PC-9 (cell line): ENCODE results near the gene SYPL1. TPM values are rescaled to one million over a fixed set of nuclear protein-coding genes. Genes with fewer than 3 reads are reported as not detected.

Source experiments
- BruUV-seq: library from RNA; stranded (reverse); fragments of 400-500 nt; replicated peaks from 2 replicates; lab custom pipeline; 2021; lab: Mats Ljungman, UMichigan
- CTCF ChIA-PET: fragments of 300-600 bp; sonication (Branson Sonifier 250); formaldehyde crosslinking; loops from one replicate; lab custom pipeline; 2022; ENCODE audit warnings: antibody characterized with exemption; lab: Charles Lee
- POLR2A ChIA-PET: fragments of 300-600 bp; sonication (Branson Sonifier 250); formaldehyde crosslinking; loops from one replicate; lab custom pipeline; 2022; ENCODE audit warnings: antibody characterized with exemption; ENCODE audit not compliant: unreplicated experiment; lab: Charles Lee
- DNase-seq, 2 experiments: peaks; one replicate each; pipeline versions ENCODE4 v3.0.0 to v3.0.0-alpha.2; 2015 to 2022; ENCODE audit warnings: mixed read lengths in 1 of 2
- H2AFZ ChIP-seq: fragments of 200-600 bp; sonication (generic); 2 replicates; pipeline ENCODE4 v1.8.1; 2017; ENCODE audit warnings: antibody characterized with exemption
- H3F3A ChIP-seq: fragments of 200-600 bp; sonication (generic); 2 replicates; pipeline ENCODE4 v1.8.1; 2017; ENCODE audit warnings: antibody characterized with exemption, mild to moderate bottlenecking, low read depth; ENCODE audit not compliant: insufficient read depth
- H3K27ac ChIP-seq: fragments of 200-600 bp; sonication (generic); 2 replicates; pipeline ENCODE4 v1.6.1; 2016; ENCODE audit warnings: mixed run types
- H3K27me3 ChIP-seq: fragments of 200-600 bp; sonication (generic); 2 replicates; pipeline ENCODE4 v1.6.1; 2016; ENCODE audit warnings: low read depth, mixed run types; ENCODE audit not compliant: insufficient read depth
- H3K36me3 ChIP-seq: fragments of 200-600 bp; sonication (generic); 2 replicates; pipeline ENCODE4 v1.6.1; 2016; ENCODE audit warnings: low read depth, mixed run types
- H3K4me1 ChIP-seq: fragments of 200-600 bp; sonication (generic); replicated peaks from 2 replicates; pipeline ENCODE4 v1.6.1; 2016; ENCODE audit warnings: mixed run types; ENCODE audit not compliant: insufficient read depth
- H3K4me2 ChIP-seq: fragments of 200-600 bp; sonication (generic); 2 replicates; pipeline ENCODE4 v1.6.1; 2017; ENCODE audit warnings: mixed run types
- H3K4me3 ChIP-seq: fragments of 200-600 bp; sonication (generic); 2 replicates; pipeline ENCODE4 v1.6.1; 2016; ENCODE audit warnings: mixed run types
- H3K79me2 ChIP-seq: fragments of 200-600 bp; sonication (generic); 2 replicates; pipeline ENCODE4 v1.6.1; 2017; ENCODE audit warnings: low read depth, mixed run types
- H3K9me2 ChIP-seq: fragments of 200-600 bp; sonication (generic); 2 replicates; pipeline ENCODE4 v1.8.1; 2017; ENCODE audit warnings: mild to moderate bottlenecking; ENCODE audit not compliant: insufficient read depth
- H3K9me3 ChIP-seq: fragments of 200-600 bp; sonication (generic); 2 replicates; pipeline ENCODE4 v1.8.1; 2016; ENCODE audit warnings: low read depth; ENCODE audit not compliant: insufficient read depth
- H4K20me1 ChIP-seq: fragments of 200-600 bp; sonication (generic); 2 replicates; pipeline ENCODE4 v1.8.1; 2017; ENCODE audit not compliant: insufficient read depth
- EZH2 ChIP-seq: fragments of 200-600 bp; sonication (generic); IDR thresholded peaks from 2 replicates; pipeline ENCODE4 v1.8.0; 2017; ENCODE audit warnings: antibody characterized with exemption, low read depth
- intact Hi-C: fragments of 100-400 bp; cut with micrococcal nuclease; formaldehyde crosslinking; loops from one replicate; pipeline ENCODE4 v1.10.0; 2022; ENCODE audit not compliant: unreplicated experiment
- total RNA-seq: library from RNA; stranded (reverse); gene quantifications from 2 replicates; pipeline ENCODE4 v1.2.3, GENCODE V29; 2021
- TF ChIP-seq, protein P1 (sequence below): fragments of 200-600 bp; sonication (generic); conservative IDR thresholded peaks from 2 replicates; pipeline ENCODE4 v1.6.1; 2017; ENCODE audit warnings: mixed run types, antibody characterized with exemption, mild to moderate bottlenecking, moderate library complexity

The SYPL1 gene
- total RNA-seq, 1 experiment from 2014 or later, result 102 TPM

DNA sequence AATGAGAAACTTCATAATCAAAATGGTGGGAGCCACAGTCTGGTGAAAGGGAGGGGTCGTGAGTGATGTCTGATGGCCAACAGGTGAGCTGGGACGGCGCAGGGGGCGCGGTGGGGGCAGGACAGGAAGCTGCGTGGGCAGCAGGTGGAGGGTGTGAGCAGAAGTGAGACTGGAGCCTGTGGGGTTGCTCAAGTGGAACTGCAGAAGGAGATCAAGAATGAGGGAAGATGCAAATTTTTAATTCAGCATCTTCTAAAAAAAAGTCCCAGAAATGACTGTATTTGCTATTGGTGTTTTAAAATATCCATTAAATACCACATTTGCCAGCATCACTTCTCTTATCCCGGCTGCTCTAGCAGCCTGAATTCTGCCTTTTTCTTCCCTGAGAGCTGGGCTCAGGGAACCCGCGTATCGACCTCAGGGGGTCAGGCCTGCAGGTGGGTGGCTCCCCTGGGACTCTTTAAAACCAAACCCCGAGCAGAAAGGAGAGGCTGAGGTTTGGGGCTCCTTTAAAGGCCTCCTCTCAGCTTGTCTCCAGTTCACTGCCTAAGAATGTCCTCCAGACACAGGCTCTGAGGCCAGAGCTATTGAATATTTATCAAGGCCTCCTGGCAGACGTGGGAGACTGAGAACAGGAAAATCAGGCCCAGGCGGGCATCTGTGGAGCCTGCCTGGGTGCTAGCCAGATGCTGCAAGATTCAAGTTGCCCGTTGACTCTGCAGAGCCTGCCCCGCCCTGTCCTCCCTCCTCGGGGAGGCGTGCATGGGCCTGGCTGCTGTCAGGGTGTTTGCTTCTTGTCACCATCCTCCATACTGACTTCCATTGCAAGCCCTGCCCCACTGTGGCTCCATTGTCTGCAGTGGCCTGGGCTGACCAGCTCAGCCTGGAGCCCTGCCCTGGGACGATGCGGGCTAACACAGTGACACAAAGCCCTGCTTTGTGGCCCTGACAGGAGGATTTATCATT, 53.9 kb downstream of the SYPL1 start:
- no TSS peak for BruUV-seq
- H3K4me1 ChIP-seq, result peaks cover 58% of the 10 kb centered on the region

DNA sequence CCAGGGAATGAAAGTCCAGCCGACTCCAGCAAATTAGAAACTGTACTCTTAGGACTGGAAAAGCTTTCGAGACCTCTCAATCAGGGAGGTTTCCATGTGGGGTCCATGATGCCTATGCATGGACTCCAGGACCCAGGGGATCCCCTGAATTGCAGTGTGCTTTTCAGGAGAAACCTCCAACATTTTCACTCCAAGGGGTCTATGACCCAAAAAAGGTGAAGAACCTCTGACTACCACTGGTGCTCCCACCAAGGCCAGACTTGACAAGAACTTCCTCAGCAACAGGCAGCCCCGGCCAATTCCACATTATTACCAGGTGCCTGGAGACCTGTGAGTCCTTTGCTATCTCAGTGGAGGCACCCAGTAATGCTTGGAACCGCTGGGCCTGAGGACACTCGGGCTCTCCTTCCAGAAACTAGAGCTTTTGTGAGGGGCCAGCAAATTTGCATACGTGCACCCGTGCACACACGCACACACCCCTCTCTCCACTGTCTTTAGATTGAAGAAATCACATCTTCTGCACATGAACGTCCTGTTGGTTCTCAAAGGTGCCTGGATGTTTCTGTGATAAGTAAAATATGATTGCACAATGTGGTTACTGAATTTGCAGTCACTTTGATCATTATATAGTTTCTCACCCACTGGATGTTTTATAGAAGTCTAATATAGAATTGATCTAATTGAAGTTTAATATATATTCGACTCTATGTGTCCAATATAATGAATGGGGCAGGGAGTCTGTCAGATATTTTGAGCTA, 54.7 kb downstream of the SYPL1 start:
- Histone ChIP-seq H3F3A (peaks cover 26% of the 10 kb centered on the region; the same call in 1 of the 2 replicates), H3K27me3 (no peaks in the 10 kb centered on the region), H4K20me1 (no peaks in the 10 kb centered on the region), H3K79me2 (no peaks in the 10 kb centered on the region), H2AFZ (no peak overlapping the region), H3K36me3 (no peaks in the 10 kb centered on the region), H3K9me2 (no peaks in the 10 kb centered on the region), H3K4me3 (no peak overlapping the region), H3K4me1 (peaks cover 49% of the 10 kb centered on the region), H3K27ac (no peak overlapping the region), H3K9me3 (no peaks in the 10 kb centered on the region), H3K4me2 (peak overlapping the region; percentile 57)
- POLR2A ChIA-PET, result no interaction called here
- CTCF ChIA-PET, result interaction anchor here (0.5 to 1.8 kb wide), 3 partner anchors 14 to 103 kb away, joined by 3 to 6 read pairs (median 3); no protein-coding TSS in a partner anchor
- BruUV-seq, result no TSS peak
- TF ChIP-seq, protein P1, sequence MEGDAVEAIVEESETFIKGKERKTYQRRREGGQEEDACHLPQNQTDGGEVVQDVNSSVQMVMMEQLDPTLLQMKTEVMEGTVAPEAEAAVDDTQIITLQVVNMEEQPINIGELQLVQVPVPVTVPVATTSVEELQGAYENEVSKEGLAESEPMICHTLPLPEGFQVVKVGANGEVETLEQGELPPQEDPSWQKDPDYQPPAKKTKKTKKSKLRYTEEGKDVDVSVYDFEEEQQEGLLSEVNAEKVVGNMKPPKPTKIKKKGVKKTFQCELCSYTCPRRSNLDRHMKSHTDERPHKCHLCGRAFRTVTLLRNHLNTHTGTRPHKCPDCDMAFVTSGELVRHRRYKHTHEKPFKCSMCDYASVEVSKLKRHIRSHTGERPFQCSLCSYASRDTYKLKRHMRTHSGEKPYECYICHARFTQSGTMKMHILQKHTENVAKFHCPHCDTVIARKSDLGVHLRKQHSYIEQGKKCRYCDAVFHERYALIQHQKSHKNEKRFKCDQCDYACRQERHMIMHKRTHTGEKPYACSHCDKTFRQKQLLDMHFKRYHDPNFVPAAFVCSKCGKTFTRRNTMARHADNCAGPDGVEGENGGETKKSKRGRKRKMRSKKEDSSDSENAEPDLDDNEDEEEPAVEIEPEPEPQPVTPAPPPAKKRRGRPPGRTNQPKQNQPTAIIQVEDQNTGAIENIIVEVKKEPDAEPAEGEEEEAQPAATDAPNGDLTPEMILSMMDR, result peak; percentile 23; the same call in 1 of the 2 replicates
- no peak for TF ChIP-seq EZH2
- no peak for DNase-seq
- intact Hi-C loops, result loop anchor here (1.0 kb wide), 3 partner anchors 48 to 109 kb away; no protein-coding TSS in a partner anchor

More for the DNA sequence above, 53.9 kb downstream of the SYPL1 start:
- Histone ChIP-seq H3F3A (peaks cover 35% of the 10 kb centered on the region; the same call in 1 of the 2 replicates), H3K79me2 (no peaks in the 10 kb centered on the region), H3K27ac (peak overlapping the region; percentile 43; the same call in 1 of the 2 replicates), H3K27me3 (no peaks in the 10 kb centered on the region), H3K36me3 (no peaks in the 10 kb centered on the region), H3K4me2 (peak overlapping the region; percentile 57), H3K4me3 (no peak overlapping the region), H4K20me1 (no peaks in the 10 kb centered on the region), H3K9me3 (no peaks in the 10 kb centered on the region), H2AFZ (no peak overlapping the region), H3K9me2 (no peaks in the 10 kb centered on the region)
- TF ChIP-seq, protein P1, result no peak
- TF ChIP-seq EZH2, result no peak
- ChIA-PET POLR2A (interaction anchor here (0.5 to 0.7 kb wide), 5 partner anchors 22 to 1049 kb away, joined by 5 to 8 read pairs (median 6); no protein-coding TSS in a partner anchor), CTCF (interaction anchor here (0.5 to 1.8 kb wide), 10 partner anchors 13 to 457 kb away, joined by 3 to 17 read pairs (median 3); partner anchors contain the start of gene SYPL1)
- intact Hi-C loops, result loop anchor here (1.0 kb wide), 6 partner anchors 11 to 108 kb away; partner anchors contain the start of gene SYPL1
- DNase-seq, result peak; percentile 93 to 95
